GM18519 (cell line): ENCODE data around the gene ERCC2.

Experiments used
- ATAC-seq: cut with Tn5 transposase; IDR thresholded peaks from one replicate; pipeline ENCODE4 v1.9.1; 2021; ENCODE audit warnings: mild to moderate bottlenecking, moderate library complexity; ENCODE audit not compliant: unreplicated experiment, low FRiP score

Gene ERCC2

GRCh38 chr19:45356760-45357444 is 13.5 kb downstream of the ERCC2 start:
- ATAC-seq: no peak

GRCh38 chr19:45355910-45356309 is 14.5 kb downstream of the ERCC2 start:
- no peak for ATAC-seq

GRCh38 chr19:45355402-45355801 is 15.0 kb downstream of the ERCC2 start:
- ATAC-seq: no peak

DNA sequence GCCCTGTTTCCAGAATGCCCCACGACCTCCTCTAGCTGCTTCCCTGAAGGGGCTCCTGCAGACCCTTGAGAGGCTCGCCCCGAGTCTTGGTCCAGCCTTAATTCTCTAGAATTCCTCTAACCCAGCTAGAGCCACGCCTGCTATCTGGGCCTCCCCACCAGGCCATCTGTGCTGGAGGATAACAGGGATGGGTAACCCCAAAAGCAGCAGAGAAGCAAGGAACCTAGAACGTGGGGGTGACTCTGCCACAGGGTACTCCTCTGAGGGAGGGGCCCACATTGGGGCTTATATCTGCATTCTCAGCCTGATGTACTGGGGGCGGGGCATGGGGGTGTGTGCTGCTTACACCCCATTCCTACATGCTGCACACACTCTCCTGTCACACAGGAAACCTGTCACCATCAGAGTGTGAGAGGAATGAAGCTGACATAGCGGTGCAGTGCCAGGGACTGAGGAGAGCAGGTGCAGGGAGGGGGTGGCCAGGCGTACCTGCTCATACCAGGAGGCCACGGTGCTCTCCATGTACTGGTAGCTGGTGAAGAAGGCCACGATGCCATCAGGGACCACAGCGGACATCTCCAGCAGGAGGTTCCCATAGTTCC is 16.0 kb downstream of the ERCC2 start:
- no peak for ATAC-seq

DNA sequence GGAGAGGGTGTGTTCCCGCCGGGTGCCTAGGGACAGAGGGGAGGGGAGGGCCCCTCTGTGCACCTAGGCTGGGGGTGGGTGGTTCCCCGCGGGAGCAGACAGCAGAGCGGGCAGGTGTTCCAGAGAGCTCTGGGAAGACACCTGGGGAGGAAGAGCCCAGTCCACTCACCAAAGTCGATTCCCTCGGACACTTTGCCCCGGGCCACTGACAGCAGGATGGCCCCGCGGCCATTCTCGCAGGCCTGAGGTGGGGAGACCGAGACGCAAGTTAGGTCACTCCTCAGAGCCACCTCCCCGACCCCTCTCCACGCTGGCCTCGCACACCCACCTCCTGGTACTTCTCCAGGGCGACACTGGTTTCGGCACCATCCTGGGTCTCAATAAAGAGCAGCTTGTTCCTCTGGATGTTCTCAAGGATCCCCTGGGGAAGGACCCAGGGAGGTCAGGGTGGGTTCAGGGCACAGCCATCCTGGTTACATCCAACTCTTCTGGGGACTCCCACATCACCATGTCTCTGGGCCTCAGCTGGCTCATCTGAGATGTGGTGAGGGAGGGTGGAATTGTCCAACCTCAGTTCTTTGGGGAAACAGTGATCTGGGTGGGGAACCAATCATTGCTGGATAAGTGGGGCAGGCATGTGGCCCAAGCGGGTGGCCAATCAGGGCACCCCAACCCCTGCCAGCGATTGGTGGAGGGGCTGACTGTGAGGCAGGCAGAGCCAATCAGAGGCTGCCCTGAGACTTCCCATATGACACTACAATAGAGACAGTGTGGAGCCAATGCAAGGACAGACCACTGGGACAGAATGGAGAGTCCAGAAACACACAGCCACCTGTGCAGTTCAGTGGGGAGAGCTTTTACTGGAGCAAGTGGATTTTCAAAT is 17.2 kb downstream of the ERCC2 start:
- ATAC-seq: no peak

GRCh38 chr19:45352471-45352870 is 17.9 kb downstream of the ERCC2 start:
- no peak for ATAC-seq

GRCh38 chr19:45352062-45352461 is 18.3 kb downstream of the ERCC2 start:
- no peak for ATAC-seq

- ATAC-seq: no peak
These were observed 18.9 kb downstream of the ERCC2 start for GRCh38 chr19:45351401-45351952.

GRCh38 chr19:45350477-45351058 is 19.8 kb downstream of the ERCC2 start:
- ATAC-seq: no peak

DNA sequence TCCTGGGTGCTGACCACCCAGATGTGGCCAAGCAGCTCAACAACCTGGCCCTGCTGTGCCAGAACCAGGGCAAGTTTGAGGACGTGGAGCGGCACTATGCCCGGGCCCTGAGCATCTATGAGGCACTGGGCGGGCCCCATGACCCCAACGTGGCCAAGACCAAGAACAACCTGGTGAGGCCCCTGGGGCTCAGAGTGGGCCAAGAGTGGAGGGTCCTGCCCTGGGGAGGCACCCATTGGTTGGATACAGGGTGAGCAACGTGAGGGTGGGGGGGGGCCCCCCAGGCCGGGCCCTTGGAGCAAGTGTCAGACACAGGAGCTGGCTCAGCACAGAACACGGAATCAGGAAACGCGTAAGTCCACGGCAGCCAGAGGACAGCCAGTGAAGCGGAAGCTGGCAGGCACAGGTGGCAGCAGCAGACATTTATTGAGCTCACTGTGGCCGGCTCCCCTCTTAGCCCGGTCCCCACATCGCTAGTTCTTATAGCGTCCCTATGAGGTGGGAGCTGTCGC is 20.9 kb downstream of the ERCC2 start:
- ATAC-seq: no peak

GRCh38 chr19:45349126-45349415 is 21.3 kb downstream of the ERCC2 start:
- ATAC-seq: no peak

DNA sequence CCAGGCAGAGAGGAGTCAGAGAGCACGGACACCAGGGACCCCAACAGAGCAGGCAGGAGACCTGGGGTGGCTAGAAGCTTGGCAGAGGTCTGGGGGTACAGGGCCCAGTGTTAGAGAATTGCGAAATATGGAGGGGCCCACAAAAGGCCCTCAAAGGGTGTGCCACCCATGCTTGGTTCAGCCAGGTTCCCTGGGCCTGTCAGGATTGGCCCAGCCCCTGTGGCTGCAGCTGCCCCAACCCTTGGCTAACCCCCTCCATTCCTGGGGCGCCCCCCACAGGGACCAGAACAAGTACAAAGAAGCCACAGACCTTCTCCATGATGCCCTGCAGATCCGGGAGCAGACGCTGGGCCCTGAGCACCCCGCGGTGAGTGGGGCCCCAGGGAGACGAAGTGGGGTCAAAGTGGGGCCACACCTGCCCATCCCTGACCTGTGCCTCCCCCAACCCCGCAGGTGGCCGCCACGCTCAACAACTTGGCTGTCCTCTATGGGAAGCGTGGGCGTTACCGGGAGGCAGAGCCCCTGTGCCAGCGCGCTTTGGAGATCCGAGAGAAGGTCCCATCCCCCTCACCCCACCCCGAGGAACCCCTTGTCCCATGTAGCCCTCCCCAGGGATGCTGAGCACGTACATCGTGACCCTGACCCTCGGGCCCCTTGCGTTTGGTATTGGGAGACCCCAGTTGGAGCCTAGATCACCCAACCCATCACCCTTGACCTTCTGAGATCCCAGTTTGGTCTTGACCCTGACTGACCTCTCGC is 21.8 kb downstream of the ERCC2 start:
- ATAC-seq: no peak

DNA sequence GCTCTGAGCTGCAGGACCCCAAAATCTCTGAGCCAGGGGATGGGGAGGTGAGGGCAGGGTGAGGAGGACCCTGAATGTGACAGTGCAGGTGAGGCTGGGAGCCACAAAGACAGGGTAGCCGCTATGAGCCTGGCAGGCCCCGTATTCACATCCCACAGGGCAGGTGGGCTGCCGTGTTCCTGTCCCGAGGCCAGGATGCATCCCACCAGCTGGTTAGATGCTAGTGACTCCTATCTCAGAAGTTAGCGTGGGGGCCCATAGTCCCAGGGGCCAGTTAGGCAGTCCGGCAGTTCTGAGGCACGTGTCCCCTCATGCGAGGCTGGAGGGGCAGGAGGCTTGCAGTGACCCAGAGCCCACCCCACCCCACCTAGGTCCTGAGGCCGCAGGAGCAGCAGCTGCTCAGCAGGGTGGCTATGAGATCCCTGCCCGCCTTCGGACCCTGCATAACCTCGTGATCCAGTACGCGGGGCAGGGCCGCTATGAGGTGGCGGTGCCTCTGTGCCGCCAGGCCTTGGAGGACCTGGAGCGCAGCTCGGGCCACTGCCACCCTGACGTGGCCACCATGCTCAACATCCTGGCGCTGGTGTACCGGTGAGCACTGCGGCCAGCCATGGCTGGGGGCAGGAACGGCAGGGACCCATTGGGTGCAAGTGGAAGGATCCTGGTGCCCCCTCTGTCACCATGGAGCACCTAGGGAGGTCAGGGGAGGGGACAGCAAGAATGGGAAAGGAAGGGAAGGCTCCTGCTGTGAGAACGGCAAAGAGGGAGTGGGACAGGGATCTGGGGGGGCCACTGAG is 22.6 kb downstream of the ERCC2 start:
- no peak for ATAC-seq

DNA sequence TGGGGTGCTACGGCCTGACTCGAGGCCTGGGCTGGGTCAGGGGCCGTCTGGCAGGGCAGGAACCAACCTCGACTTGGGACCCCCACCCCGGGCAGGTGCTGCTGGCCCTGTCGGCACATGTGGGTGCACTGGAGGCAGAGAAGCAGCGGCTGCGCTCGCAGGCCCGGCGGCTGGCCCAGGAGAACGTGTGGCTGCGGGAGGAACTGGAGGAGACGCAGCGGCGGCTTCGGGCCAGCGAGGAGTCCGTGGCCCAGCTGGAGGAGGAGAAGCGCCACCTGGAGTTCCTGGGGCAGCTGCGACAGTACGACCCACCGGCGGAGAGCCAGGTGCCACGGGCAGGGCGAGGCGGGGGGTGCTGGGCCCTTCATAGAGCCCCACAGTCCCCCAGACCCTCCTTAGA is 23.9 kb downstream of the ERCC2 start:
- ATAC-seq: no peak

DNA sequence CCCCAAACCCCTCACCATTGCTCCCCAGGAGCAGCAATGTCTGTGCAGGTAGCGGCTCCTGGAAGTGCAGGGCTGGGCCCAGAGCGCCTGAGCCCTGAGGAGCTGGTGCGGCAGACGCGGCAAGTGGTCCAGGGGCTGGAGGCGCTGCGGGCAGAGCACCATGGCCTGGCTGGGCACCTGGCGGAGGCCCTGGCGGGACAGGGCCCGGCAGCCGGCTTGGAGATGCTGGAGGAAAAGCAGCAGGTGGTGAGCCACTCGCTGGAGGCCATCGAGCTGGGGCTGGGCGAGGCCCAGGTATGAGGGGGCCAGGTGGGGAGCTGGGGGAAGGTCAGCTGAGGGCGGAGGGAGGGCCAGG is 24.9 kb downstream of the ERCC2 start:
- no peak for ATAC-seq

DNA sequence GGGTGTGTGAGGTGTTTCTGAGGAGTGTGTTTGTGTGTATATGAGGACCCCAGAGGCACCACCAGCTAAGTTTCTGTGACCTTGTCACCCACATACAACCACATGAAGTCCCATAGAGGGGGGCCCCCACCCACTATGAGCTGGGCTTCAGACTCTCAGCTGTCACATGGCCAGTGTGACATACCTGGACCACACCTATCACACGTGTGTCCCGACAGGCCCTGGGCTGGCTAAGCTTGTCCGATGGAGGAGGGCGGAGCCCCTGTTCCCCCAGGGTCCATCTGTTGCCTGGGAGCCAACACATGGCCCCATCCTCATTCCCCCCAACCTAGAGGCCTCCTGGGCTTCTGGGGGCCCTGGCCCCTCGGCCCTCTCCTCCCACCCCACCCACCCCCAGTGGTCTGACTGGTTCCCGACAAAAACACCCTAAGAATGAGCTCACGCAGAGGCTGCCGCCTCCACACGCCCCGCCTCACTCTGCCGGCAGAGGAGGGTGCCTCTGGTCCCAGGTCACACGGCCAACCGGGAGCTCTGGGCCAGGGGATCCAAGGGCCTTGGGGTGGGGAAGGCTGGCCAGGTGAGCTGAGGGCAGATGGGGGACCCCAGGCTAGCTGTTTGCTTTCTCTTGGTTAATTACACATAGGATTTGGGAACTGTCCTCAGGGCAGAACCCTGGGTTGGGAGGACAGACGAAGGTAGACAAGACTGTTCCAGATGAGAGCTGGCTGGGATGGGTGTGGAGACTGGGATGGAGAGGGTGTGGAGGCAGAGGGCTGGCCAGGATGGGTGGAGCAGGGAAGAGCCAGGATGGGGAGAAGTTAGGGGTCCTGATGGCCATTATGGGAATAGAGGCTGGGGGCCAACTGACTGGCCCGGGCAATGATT is 25.5 kb downstream of the ERCC2 start:
- ATAC-seq: no peak

GRCh38 chr19:45342911-45343310 is 27.5 kb downstream of the ERCC2 start:
- no peak for ATAC-seq

- no peak for ATAC-seq
These were observed 29.4 kb downstream of the ERCC2 start for GRCh38 chr19:45340899-45341453.
